ENCODE results near the gene COPZ2.

COPZ2 gene

GRCh38 chr17:48058393-48059124 is 21.0 kb upstream of the COPZ2 start:
- Histone ChIP-seq H3K36me3 (ENCODE audit: control insufficient read depth, insufficient read depth, low read length) (peaks cover 44% of the 10 kb centered on the region), H3K4me3 (replicated peaks; ENCODE audit: low read depth, low read length) (no peak overlapping the region), H3K27me3 (replicated peaks; ENCODE audit: control insufficient read depth, insufficient read depth, low read length) (no peaks in the 10 kb centered on the region)
- DNase-seq (ENCODE audit: extremely low read depth, insufficient read length): no peak
- no peak for TF ChIP-seq CTCF (IDR thresholded peaks at IDR 0.05; ENCODE audit: insufficient read depth, low read length, poor library complexity, severe bottlenecking)

- no peak for TF ChIP-seq CTCF (IDR thresholded peaks at IDR 0.05; ENCODE audit: insufficient read depth, low read length, poor library complexity, severe bottlenecking)
- H3K36me3 ChIP-seq (ENCODE audit: control insufficient read depth, insufficient read depth, low read length): peaks cover 47% of the 10 kb centered on the region
Measured at GRCh38 chr17:48057626-48058025, 20.0 kb upstream of the COPZ2 start.

GRCh38 chr17:48056879-48057278 is 19.3 kb upstream of the COPZ2 start:
- Histone ChIP-seq H3K4me3 (replicated peaks; ENCODE audit: low read depth, low read length) (no peak overlapping the region), H3K36me3 (ENCODE audit: control insufficient read depth, insufficient read depth, low read length) (peaks cover 45% of the 10 kb centered on the region), H3K27me3 (replicated peaks; ENCODE audit: control insufficient read depth, insufficient read depth, low read length) (no peaks in the 10 kb centered on the region)
- TF ChIP-seq CTCF (IDR thresholded peaks at IDR 0.05; ENCODE audit: insufficient read depth, low read length, poor library complexity, severe bottlenecking): no peak
- DNase-seq (ENCODE audit: extremely low read depth, insufficient read length): no peak

More at GRCh38 chr17:48057626-48058025, 20.0 kb upstream of the COPZ2 start:
- no peak for DNase-seq (ENCODE audit: extremely low read depth, insufficient read length)
- Histone ChIP-seq H3K27me3 (replicated peaks; ENCODE audit: control insufficient read depth, insufficient read depth, low read length) (no peaks in the 10 kb centered on the region), H3K4me3 (replicated peaks; ENCODE audit: low read depth, low read length) (no peak overlapping the region)

- no peak for DNase-seq (ENCODE audit: extremely low read depth, insufficient read length)
- TF ChIP-seq CTCF (IDR thresholded peaks at IDR 0.05; ENCODE audit: insufficient read depth, low read length, poor library complexity, severe bottlenecking): no peak
- no peaks in the 10 kb centered on the region for H3K27me3 ChIP-seq (replicated peaks; ENCODE audit: control insufficient read depth, insufficient read depth, low read length)
- H3K36me3 ChIP-seq (ENCODE audit: control insufficient read depth, insufficient read depth, low read length): peaks cover 47% of the 10 kb centered on the region
- H3K4me3 ChIP-seq (replicated peaks; ENCODE audit: low read depth, low read length): no peak overlapping the region
Measured at GRCh38 chr17:48056246-48056745, 18.7 kb upstream of the COPZ2 start.

GRCh38 chr17:48055531-48056245 is 18.1 kb upstream of the COPZ2 start:
- TF ChIP-seq CTCF (IDR thresholded peaks at IDR 0.05; ENCODE audit: insufficient read depth, low read length, poor library complexity, severe bottlenecking): no peak
- Histone ChIP-seq H3K4me3 (replicated peaks; ENCODE audit: low read depth, low read length) (peak overlapping the region; percentile 16), H3K36me3 (ENCODE audit: control insufficient read depth, insufficient read depth, low read length) (peaks cover 53% of the 10 kb centered on the region), H3K27me3 (replicated peaks; ENCODE audit: control insufficient read depth, insufficient read depth, low read length) (no peaks in the 10 kb centered on the region)
- peak; percentile 41 for DNase-seq (ENCODE audit: extremely low read depth, insufficient read length)

Measured in GM06990 (cell line).